Measurements from ENCODE around the gene FKBP1C.
"Not testable (repeated sequence)": the region's sequence is repeated elsewhere in the genome, so short reads cannot be mapped to it uniquely, and the experiment has no call there.

- not testable (repeated sequence) for TF ChIP-seq CTCF (IDR thresholded peaks at IDR 0.05); ZFP36 (IDR thresholded peaks at IDR 0.05; ENCODE audit: borderline replicate concordance, partially characterized antibody); HDAC2 (IDR thresholded peaks at IDR 0.05); KDM5A (IDR thresholded peaks at IDR 0.05); USF2 (IDR thresholded peaks at IDR 0.05); MAFK (IDR thresholded peaks at IDR 0.05; ENCODE audit: partially characterized antibody); CHD2 (IDR thresholded peaks at IDR 0.05; ENCODE audit: low read length, partially characterized antibody); PHF8 (IDR thresholded peaks at IDR 0.05; ENCODE audit: borderline replicate concordance, low read depth); CEBPB (IDR thresholded peaks at IDR 0.05); POLR2A (IDR thresholded peaks at IDR 0.05; ENCODE audit: low read length); SMC3 (IDR thresholded peaks at IDR 0.05); NR3C1 (IDR thresholded peaks at IDR 0.05)
Measured at GRCh38 chr6:63211343-63211742, at the start of gene FKBP1C.

Data from A549 (cell line).